Hematopoietic multipotent progenitor cell treated with erythropoietin and hydrocortisone succinate and interleukin-3 and kit ligand, for 15 days (in vitro differentiated cells): Measurements from ENCODE around the gene HNRNPL.

Source experiments
- DNase-seq: peaks from one replicate; pipeline ENCODE4 v3.0.0-alpha.2; 2015; ENCODE audit warnings: low spot score

HNRNPL gene

DNA sequence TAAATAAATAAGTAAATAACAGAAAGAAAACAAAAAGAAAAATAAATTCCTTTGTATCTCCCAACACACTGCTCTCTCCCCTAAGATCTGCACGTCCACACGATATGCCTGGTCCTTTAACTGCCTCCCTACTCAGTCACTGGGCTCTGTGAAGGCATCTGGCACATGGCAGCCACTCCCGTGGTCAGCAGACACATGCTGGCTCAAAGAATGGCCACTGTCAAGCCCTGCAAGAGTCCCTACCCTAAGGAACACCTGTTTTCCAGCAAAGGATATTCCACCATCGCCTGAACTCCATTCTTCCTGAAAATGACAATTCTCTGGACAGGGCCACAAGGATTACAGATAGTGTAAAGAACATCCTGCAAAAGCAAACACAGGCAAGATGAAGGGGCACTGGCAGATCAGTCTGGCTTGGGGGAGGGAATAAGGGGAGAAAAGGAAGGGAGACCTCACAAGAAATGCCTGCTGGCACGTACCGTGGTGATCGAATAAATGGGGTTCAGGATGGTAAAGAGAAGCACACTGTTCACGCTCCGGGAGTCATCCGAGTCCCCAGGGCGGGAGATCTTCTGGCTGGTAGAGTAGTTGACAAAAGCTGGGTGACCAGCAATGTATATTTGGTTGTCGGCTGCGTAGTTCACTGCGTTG lies 4.3 kb downstream of the HNRNPL start:
- DNase-seq: no peak

DNA sequence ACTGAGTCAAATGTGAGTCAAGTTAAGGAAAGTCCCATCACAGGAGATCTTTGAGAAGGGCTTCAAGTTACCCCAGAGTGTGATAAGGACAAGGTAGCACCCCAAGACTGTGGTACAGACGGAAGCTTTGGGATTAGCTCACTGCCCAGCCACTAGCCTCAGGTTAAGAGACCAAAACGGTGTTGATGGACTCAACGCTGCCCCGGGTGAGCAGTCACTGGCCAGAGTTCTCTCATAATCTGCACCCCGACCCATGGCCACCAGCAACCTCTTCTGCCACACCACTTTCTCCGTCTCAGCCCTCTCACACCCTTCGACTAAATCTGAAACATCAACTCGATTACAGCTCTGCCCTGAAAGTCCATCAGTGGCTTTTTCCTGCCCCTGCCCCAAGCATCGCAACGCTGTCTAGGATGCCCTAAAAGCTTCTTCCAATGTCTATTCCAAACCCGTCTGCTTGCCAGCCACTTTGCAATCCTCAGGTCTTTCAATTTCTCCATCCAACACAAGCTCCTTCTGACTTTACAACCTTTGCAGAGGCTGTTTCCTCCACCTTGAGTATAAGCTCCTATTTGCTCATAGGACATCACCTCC lies 5.6 kb downstream of the HNRNPL start:
- no peak for DNase-seq

GRCh38 chr19:38843175-38843758 lies 6.5 kb downstream of the HNRNPL start:
- no peak for DNase-seq

GRCh38 chr19:38842439-38843174 lies 7.2 kb downstream of the HNRNPL start:
- no peak for DNase-seq

DNA sequence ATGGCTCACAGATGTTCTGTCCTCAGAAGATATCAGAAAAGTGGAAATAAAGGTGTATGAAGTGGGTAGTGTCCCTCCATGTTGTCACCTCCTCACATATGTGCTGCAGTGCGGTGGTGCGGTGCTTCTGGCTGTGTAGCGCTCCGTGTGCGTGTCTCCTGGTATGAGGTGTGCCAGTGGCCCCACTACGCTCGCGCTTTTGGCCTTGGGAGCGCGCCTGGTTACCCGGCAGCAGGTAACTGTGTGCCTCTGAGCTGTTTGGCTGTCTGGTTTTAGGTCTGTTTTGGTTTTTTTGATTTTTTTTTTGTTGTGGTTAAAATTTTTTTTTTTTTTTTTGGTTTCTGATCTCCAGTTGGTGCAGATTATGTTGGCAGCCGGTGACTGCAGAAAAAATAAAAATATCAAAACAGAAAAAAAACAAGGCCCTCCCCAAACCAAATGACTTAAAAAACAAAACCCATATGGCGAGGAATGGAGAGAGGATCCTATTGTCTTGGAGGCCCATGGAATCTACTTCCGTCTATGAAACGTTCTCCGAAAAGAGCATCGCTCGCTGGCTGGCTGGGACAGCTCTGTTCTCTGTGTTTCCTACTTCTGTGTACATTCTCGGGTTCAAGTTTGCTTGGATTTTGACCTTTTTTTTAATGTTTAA lies 7.9 kb downstream of the HNRNPL start:
- no peak for DNase-seq

DNA sequence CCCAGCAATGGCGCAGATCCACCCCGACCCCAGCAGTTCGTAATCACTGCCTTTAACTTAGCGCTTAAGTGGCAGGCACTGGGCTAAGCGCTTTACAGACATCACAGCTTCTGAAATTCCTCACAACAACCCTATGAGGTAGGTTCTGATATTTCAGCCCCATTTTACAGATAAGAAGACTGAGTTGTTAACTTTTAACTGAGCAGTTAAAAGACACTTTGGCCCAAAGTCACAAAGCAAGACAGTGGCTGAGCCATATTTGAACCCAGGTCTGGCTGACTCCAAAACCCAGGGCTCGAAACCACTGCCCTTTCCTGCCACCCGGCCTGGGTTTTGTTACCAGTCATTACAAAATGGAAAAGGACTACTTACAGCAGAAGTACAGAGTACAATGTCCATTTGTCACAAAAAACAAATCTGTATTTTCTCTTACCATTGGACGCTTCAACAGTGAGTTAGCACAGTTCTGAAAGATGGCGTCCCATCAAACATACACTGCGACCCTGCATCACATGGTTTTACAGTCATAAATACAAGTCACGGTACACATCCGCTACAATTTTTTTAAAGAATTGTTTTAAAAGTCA lies 8.5 kb downstream of the HNRNPL start:
- DNase-seq: no peak

DNA sequence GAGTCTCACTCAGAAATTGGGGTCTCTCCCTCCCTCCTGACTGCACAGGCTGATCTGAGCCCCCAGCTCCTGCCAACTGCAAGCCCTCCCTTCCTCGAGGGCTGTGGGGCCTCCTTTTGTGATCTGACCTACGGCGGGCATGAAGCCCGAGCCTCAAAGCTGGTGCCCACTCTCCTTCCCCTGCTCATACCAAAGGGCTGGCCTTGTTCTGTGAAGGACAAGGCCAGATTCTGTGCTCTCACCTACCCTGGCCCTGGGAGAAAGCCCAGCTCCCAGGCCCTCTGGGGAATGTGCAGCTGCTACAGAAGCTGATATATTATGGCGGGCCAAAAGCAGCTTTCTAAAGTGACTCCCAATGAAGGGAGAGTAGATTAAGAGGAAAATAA lies 9.2 kb downstream of the HNRNPL start:
- no peak for DNase-seq

DNA sequence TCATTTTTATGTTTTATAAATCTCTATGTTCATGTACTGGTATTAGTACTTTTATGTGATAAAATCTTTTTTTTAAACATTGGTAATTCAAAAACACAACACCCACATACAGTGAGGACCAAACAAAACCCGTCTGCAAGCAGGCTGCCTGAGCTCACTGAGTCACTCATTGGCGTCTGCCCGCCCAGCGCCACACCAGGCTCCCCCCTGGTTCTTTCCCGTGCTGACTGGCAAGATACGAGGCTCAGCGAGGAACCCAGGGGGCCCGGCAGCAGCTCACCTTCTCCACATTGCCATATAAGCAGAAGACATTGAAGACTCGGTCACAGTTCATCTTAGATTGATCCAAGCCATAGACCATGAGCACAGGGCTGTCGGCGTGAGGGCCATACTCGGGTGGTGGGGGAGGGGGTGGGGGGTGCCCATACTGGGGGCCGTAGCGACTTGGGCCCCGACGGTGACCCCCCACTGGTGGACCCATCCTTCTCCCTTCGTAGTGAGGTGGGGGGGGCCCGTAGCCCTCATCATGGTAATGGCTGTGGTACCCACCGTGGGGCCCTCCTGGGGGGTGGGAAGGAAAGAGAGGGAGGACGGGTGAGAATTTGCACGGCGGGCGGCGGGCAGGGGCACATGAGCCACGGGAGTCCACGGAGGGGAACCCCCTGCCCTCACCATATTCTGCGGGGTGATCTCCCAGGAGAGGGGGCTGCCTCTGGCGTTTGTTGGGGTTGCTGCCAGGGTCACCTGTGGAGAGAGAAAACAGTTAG lies 9.8 kb downstream of the HNRNPL start:
- no peak for DNase-seq

- no peak for DNase-seq
Measured at GRCh38 chr19:38838986-38839761, 10.6 kb downstream of the HNRNPL start.

DNA sequence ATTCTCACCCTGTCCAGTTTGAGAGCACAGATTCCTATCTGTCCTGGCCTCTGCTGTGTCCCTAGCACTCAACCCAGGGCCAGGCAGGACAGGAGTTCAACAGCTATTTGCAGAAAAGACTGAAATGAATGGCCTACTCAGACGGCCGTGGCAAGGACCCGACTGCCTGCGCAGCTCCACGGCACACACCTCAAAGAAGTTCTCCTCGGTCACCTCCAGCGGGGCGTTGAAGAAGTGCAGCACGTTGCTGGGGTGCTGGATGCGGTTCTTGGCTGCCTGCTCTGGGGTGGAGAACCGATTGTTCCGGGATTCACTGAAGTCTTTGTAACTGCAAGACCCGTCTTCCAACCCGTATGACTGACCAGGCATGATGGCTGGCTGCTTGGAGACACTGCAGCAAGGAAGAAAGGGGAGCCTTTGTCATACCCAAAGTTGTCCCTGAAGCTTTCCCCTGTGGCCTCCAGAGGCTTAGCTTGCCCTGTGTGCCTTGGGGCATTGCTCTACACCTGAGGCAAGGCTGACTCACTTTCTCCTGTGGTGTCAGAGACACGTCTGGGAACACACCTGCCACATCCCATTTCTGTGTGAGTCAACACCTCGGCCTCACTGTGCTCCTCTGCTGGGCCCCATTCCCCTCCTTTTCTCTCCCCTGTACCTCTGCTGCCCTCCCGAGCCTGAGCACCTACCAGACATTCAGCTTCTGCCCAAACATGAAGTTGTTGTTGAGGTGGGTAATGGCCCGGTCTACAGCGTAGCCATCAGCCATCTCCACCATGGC lies 11.4 kb downstream of the HNRNPL start:
- DNase-seq: no peak

DNA sequence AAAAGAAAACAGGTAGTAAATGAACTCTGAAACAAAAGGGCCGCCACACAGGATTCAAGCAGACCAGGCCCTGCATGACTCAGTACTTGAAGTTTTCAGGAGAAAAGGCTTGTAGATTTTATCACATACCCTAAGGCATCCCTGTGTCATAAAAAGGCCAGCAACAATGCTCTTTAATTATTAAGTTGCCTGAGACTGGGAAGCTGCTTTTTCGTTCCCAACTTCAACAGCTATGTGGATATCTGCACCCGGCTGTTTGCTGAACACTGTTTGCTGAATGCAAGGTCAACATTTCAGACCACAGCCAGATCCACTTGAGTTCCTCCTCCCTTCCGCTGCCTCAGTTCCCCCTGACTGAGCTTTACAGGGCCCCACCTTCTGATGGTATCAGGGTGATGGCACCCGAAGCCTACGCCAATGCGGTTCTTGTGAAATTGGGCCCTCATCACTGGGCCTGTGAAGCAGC lies 12.1 kb downstream of the HNRNPL start:
- DNase-seq: no peak

- DNase-seq: no peak
Measured at GRCh38 chr19:38836983-38837626, 12.7 kb downstream of the HNRNPL start.

- DNase-seq: no peak
Measured at GRCh38 chr19:38836159-38836982, 13.4 kb downstream of the HNRNPL start.

GRCh38 chr19:38834590-38834989 lies 15.2 kb downstream of the HNRNPL start:
- no peak for DNase-seq

DNA sequence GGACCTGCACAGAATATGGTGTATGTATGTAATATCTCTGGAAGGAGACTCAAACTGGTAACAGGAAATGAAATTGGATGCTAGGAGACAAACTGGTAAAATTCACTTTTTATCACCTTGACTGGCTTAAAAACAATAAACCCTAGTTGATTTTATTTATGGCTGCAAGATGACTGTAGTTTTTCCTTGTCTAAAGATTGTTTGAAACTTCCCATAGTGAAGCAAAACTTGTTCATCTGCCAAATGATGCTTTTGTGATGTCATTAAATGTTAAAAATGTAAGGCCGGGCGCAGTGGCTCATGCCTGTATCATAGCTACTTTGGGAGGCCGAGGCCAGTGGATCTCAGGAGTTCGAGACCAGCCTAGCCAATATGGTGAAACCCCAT lies 15.7 kb downstream of the HNRNPL start:
- DNase-seq: no peak

- DNase-seq: no peak
Measured at GRCh38 chr19:38833092-38833425, 16.7 kb downstream of the HNRNPL start.

DNA sequence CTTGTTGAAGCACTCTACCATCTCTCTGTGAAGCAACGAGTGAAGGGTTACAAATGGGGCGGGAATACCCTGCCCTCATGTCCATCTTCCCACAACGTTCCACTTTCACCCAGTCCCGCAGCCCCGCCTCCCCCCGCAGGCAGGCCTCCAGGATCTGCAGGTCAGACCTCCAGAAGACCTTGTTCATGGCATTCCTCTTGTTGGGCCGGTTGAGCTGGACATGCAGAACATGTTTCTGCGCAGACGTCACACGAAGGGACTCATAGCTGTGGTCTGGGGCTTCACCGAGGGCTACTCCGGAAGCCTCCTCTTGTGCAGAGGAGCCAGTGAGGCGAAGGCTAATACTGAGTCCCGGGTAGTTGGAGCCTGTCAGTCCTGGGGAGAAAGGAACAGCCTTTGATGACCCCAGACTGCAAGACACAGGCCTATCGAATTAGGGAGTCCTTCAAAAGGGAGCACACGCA lies 18.6 kb downstream of the HNRNPL start:
- DNase-seq: no peak

DNA sequence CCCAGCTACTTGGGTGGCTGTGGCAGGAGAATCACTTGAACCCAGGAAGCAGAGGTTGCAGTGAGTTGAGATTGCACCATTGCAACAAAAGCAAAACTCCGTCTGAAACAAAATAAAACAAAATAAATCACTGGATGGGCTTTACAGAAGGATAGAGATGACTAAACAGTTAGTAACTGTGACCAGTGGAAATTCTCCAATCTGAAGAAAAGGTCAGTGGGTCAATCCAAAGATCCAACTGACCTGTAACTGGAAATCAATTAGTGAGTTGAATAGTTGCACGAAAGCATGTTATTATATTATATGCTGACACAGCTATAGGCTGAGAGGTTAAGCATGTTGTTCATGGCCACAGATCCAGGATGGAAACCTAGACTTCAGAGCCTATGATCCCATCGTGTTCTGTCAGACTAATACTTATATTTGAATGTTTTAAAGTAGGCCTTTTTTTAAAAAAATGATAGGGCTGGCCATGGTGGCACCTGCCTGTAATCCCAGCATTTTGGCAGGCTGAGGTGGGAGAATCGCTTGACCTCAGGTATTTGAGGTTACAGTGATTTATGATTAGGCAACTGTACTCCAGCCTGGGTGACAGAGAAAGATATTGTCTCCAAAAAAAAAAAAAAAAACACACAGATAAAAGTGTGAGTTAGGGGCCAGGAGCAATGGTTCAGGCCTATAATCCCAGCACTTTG lies 19.6 kb downstream of the HNRNPL start:
- DNase-seq: no peak
